ENCODE measurements around the gene PCDHGB1.

DNA sequence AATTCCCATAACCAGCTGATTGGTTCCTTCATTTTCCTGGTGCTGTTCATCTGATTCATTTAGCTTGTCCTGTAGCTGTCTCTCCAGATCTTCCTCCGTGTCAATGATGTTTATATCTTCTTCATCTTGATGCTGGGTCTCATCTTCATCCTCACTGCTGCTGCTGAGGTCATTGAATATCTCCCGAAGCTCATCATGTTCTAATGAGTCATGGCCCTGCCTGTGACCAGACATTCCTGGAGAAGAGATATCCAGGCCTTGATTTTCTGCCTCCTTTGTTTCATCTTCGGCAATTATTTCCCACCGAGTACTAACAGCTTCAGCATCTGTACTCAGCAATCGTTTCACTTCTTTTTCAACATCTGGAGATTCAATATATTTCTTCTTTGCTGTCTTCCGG is 30.7 kb upstream of the PCDHGB1 start:
- TF ChIP-seq, protein P1, sequence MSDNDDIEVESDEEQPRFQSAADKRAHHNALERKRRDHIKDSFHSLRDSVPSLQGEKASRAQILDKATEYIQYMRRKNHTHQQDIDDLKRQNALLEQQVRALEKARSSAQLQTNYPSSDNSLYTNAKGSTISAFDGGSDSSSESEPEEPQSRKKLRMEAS (IDR thresholded peaks at IDR 0.05): no peak
- no peak for TF ChIP-seq CTCF (IDR thresholded peaks at IDR 0.05 in 2 of 3, conservative IDR thresholded peaks at IDR 0.05 in 1 of 3; ENCODE audit: borderline replicate concordance in 1 of 3, insufficient read depth in 1 of 3, low read depth in 2 of 3, low read length in 2 of 3)
